Measurements from ENCODE around the gene GPR42.
A peak's percentile ranks its signal among the peaks of the same experiment; 100 is the strongest.

The GPR42 gene

GRCh38 chr19:35345671-35346111 lies 25.2 kb upstream of the GPR42 start:
- TF ChIP-seq EGR2 (tag by site-specific recombination; IDR thresholded peaks at IDR 0.05; ENCODE audit: low read depth) (peak; percentile 46; the same call in 1 of the 2 replicates), ZSCAN18 (tag by site-specific recombination; IDR thresholded peaks at IDR 0.05) (no peak), ZFHX2 (tag by site-specific recombination; conservative IDR thresholded peaks at IDR 0.05) (peak; percentile 56)
- Histone ChIP-seq H3K27ac (ENCODE audit: extremely low read depth, low read depth, low read length) (no peak overlapping the region), H3K4me1 (ENCODE audit: control insufficient read depth, insufficient read depth, low read length) (no peaks in the 10 kb centered on the region), H3K4me3 (ENCODE audit: low read depth, low read length) (no peak overlapping the region), H3K9me3 (ENCODE audit: control insufficient read depth, insufficient read depth, low read depth, low read length) (no peaks in the 10 kb centered on the region), H3K36me3 (ENCODE audit: control insufficient read depth in 2 of 2, insufficient read depth in 1 of 2, low read length in 2 of 2) (no peaks in the 10 kb centered on the region)
- CTCF ChIA-PET: interaction anchor here (2.1 to 3.5 kb wide), 2 partner anchors 123 to 149 kb away, joined by 11 to 19 read pairs; no protein-coding TSS in a partner anchor
- POLR2A ChIA-PET: interaction anchor here (0.5 kb wide), 1 partner anchor 162 kb away, joined by 4 read pairs; no protein-coding TSS in a partner anchor

- no peak overlapping the region for H3K4me3 ChIP-seq (ENCODE audit: low read depth, low read length)
- H3K36me3 ChIP-seq (ENCODE audit: control insufficient read depth in 2 of 2, insufficient read depth in 1 of 2, low read length in 2 of 2): no peaks in the 10 kb centered on the region
- ChIA-PET POLR2A (no interaction called here), CTCF (interaction anchor here (1.7 to 3.5 kb wide), 2 partner anchors 148 to 164 kb away, joined by 8 to 19 read pairs; no protein-coding TSS in a partner anchor)
- H3K27ac ChIP-seq (ENCODE audit: extremely low read depth, low read depth, low read length): no peak overlapping the region
- no peaks in the 10 kb centered on the region for H3K9me3 ChIP-seq (ENCODE audit: control insufficient read depth, insufficient read depth, low read depth, low read length)
- TF ChIP-seq ZSCAN4 (tag by site-specific recombination; IDR thresholded peaks at IDR 0.05) (peak; percentile 35; the same call in 1 of the 2 replicates), ZNF2 (tag by site-specific recombination; IDR thresholded peaks at IDR 0.05) (no peak), ZNF292 (tag by site-specific recombination; IDR thresholded peaks at IDR 0.05; ENCODE audit: borderline replicate concordance, low read depth) (no peak), ZNF398 (tag by site-specific recombination; IDR thresholded peaks at IDR 0.05) (peak; percentile 10; the same call in 1 of the 2 replicates), ZNF423 (tag by site-specific recombination; IDR thresholded peaks at IDR 0.05) (no peak)
- H3K4me1 ChIP-seq (ENCODE audit: control insufficient read depth, insufficient read depth, low read length): no peaks in the 10 kb centered on the region
Measured at GRCh38 chr19:35346193-35347052, 24.4 kb upstream of the GPR42 start.

- POLR2A ChIA-PET: no interaction called here
- TF ChIP-seq ZSCAN30 (tag by site-specific recombination; IDR thresholded peaks at IDR 0.05) (no peak), KLF17 (tag by site-specific recombination; IDR thresholded peaks at IDR 0.05) (no peak)
- CTCF ChIA-PET: interaction anchor here (1.2 to 3.5 kb wide), 3 partner anchors 147 to 245 kb away, joined by 4 to 19 read pairs (median 8); no protein-coding TSS in a partner anchor
- Histone ChIP-seq H3K36me3 (ENCODE audit: control insufficient read depth in 2 of 2, insufficient read depth in 1 of 2, low read length in 2 of 2) (no peaks in the 10 kb centered on the region), H3K4me1 (ENCODE audit: control insufficient read depth, insufficient read depth, low read length) (no peaks in the 10 kb centered on the region), H3K27ac (ENCODE audit: extremely low read depth, low read depth, low read length) (no peak within 1 kb of the TSS), H3K9me3 (ENCODE audit: control insufficient read depth, insufficient read depth, low read depth, low read length) (no peaks in the 10 kb centered on the region), H3K4me3 (ENCODE audit: low read depth, low read length) (no peak within 1 kb of the TSS)
Measured at GRCh38 chr19:35347171-35347929, 23.5 kb upstream of the GPR42 start, which contains the start of gene FFAR1. FFAR1 (plus strand) TSS chr19:35347902; CDS start chr19:35351552, 3,650 bp downstream.
